A673 (cell line): ENCODE data around the gene CDHR4. TPM values are rescaled to one million over a fixed set of nuclear protein-coding genes. Genes with fewer than 3 reads are reported as not detected.

Source experiments
- Bru-seq: library from RNA; stranded (reverse); fragments of 400-500 nt; gene quantifications from one replicate; lab custom pipeline; 2021; lab: Mats Ljungman, UMichigan
- BruChase-seq, 2 experiments: library from RNA; stranded (reverse); fragments of 400-500 nt; gene quantifications; one replicate each; lab custom pipeline; 2021; lab: Mats Ljungman, UMichigan
- BruUV-seq: library from RNA; stranded (reverse); fragments of 400-500 nt; replicated peaks from 2 replicates; lab custom pipeline; 2021; lab: Mats Ljungman, UMichigan
- CTCF ChIA-PET: fragments of 300-600 bp; sonication (Branson Sonifier 250); formaldehyde crosslinking; loops from one replicate; lab custom pipeline; 2022; ENCODE audit warnings: antibody characterized with exemption; lab: Charles Lee
- POLR2A ChIA-PET: fragments of 300-600 bp; sonication (Branson Sonifier 250); formaldehyde crosslinking; loops from one replicate; lab custom pipeline; 2022; ENCODE audit warnings: antibody characterized with exemption; ENCODE audit not compliant: low non-redundant PET; lab: Charles Lee
- DNase-seq: peaks from one replicate; pipeline ENCODE4 v3.0.0-alpha.2; 2015; ENCODE audit warnings: low spot score
- H3K27ac ChIP-seq: fragments of 200-600 bp; sonication (generic); 2 replicates; pipeline ENCODE4 v1.5.1; 2016; ENCODE audit warnings: mixed run types, low read depth, mild to moderate bottlenecking, mixed read lengths, antibody characterized with exemption, low read length; ENCODE audit not compliant: poor library complexity, severe bottlenecking
- H3K27me3 ChIP-seq: fragments of 200-600 bp; sonication (generic); replicated peaks from 2 replicates; pipeline ENCODE4 v1.6.1; 2017; ENCODE audit warnings: mixed run types, low read depth, mild to moderate bottlenecking, mixed read lengths, antibody characterized with exemption, low read length; ENCODE audit not compliant: insufficient read depth, poor library complexity
- H3K36me3 ChIP-seq: fragments of 200-600 bp; sonication (generic); 2 replicates; pipeline ENCODE4 v1.6.1; 2016; ENCODE audit warnings: mixed run types, mild to moderate bottlenecking, mixed read lengths, antibody characterized with exemption, low read length; ENCODE audit not compliant: insufficient read depth, poor library complexity, severe bottlenecking
- H3K4me1 ChIP-seq: fragments of 200-600 bp; sonication (generic); 2 replicates; pipeline ENCODE4 v1.6.1; 2017; ENCODE audit warnings: mixed run types, mild to moderate bottlenecking, mixed read lengths, antibody characterized with exemption, low read length; ENCODE audit not compliant: insufficient read depth, poor library complexity, severe bottlenecking
- H3K4me3 ChIP-seq: fragments of 200-600 bp; sonication (generic); 2 replicates; pipeline ENCODE4 v1.5.1; 2016; ENCODE audit warnings: low read depth, mixed run types, mild to moderate bottlenecking, mixed read lengths, low read length; ENCODE audit not compliant: poor library complexity, severe bottlenecking
- H3K9me3 ChIP-seq: fragments of 200-600 bp; sonication (generic); 2 replicates; pipeline ENCODE4 v1.6.1; 2016; ENCODE audit warnings: mixed run types, low read depth, mild to moderate bottlenecking, mixed read lengths, antibody characterized with exemption, low read length; ENCODE audit not compliant: poor library complexity, severe bottlenecking
- CTCF ChIP-seq: fragments of 300-800, 200-600 bp; sonication (generic); conservative IDR thresholded peaks from 2 replicates; pipeline ENCODE4 v1.5.1; 2017; ENCODE audit warnings: low read depth, mild to moderate bottlenecking, antibody characterized with exemption, low read length, moderate library complexity, mixed read lengths
- EZH2 ChIP-seq: fragments of 200-600 bp; sonication (generic); IDR thresholded peaks from 2 replicates; pipeline ENCODE4 v1.6.1; 2017; ENCODE audit warnings: borderline replicate concordance, low read depth, mild to moderate bottlenecking, mixed read lengths, antibody characterized with exemption, low read length; ENCODE audit not compliant: poor library complexity, severe bottlenecking
- intact Hi-C: fragments of 100-400 bp; cut with micrococcal nuclease; formaldehyde crosslinking; loops from one replicate; pipeline ENCODE4 v1.10.0; 2022; ENCODE audit not compliant: unreplicated experiment
- long read RNA-seq: library from polyadenylated mRNA; stranded (forward); transcript quantifications from one replicate; pipeline ENCODE4 v2.0.0, GENCODE V29; 2022
- total RNA-seq: library from RNA; stranded (reverse); gene quantifications from 2 replicates; pipeline ENCODE4 v1.2.3, GENCODE V29; 2021

The CDHR4 gene
- total RNA-seq (0.48 TPM in 1 of 2 replicates, not detected in the other), Bru-seq, nascent RNA (percentile 12 among the genes with signal in this experiment), BruChase-seq, experiment 1, labeled RNA remaining after a 2-hour chase (not detected), BruChase-seq, experiment 2, labeled RNA remaining after a 6-hour chase (percentile 21 among the genes with signal in this experiment)
- long read RNA-seq: 0 reads

- Histone ChIP-seq H3K27me3 (no peaks in the 10 kb centered on the region), H3K27ac (no peak within 1 kb of the TSS), H3K36me3 (peaks cover 2% of the 10 kb centered on the region), H3K4me1 (peaks cover 9% of the 10 kb centered on the region), H3K4me3 (no peak within 1 kb of the TSS), H3K9me3 (no peaks in the 10 kb centered on the region)
- no peak for DNase-seq
- intact Hi-C loops: no loop called here
- POLR2A ChIA-PET: no interaction called here
- no TSS peak for BruUV-seq
- CTCF ChIA-PET: no interaction called here
- TF ChIP-seq EZH2: no peak
- TF ChIP-seq CTCF: no peak
Observed at GRCh38 chr3:49799761-49800160, at the start of gene CDHR4. TSS of gene CDHR4 (minus strand) at chr3:49799873. CDS start at chr3:49799812, 61 bp downstream.

- no TSS peak for BruUV-seq
- TF ChIP-seq CTCF: no peak
- no peak for TF ChIP-seq EZH2
- Histone ChIP-seq H3K27me3 (no peaks in the 10 kb centered on the region), H3K4me1 (no peaks in the 10 kb centered on the region), H3K27ac (no peak overlapping the region), H3K4me3 (no peak overlapping the region), H3K9me3 (no peaks in the 10 kb centered on the region), H3K36me3 (no peaks in the 10 kb centered on the region)
- no peak for DNase-seq
- CTCF ChIA-PET: no interaction called here
- intact Hi-C loops: loop anchor here (10.0 kb wide), 2 partner anchors 59 to 121 kb away; partner anchors contain the start of genes GMPPB and MST1R
- POLR2A ChIA-PET: no interaction called here
Observed at GRCh38 chr3:49845694-49846093, 46.0 kb upstream of the CDHR4 start.

GRCh38 chr3:49844464-49845183 is 45.0 kb upstream of the CDHR4 start:
- Histone ChIP-seq H3K27ac (no peak overlapping the region), H3K4me1 (no peaks in the 10 kb centered on the region), H3K4me3 (no peak overlapping the region), H3K36me3 (no peaks in the 10 kb centered on the region), H3K9me3 (no peaks in the 10 kb centered on the region), H3K27me3 (no peaks in the 10 kb centered on the region)
- BruUV-seq: no TSS peak
- no peak for DNase-seq
- ChIA-PET POLR2A (no interaction called here), CTCF (no interaction called here)
- TF ChIP-seq EZH2 (no peak), CTCF (no peak)
- intact Hi-C loops: loop anchor here (10.0 kb wide), 2 partner anchors 60 to 120 kb away; partner anchors contain the start of genes GMPPB and MST1R
